Uterine smooth muscle cell (primary cell): ENCODE data around the gene IFNG-AS1. TPM values are rescaled to one million over a fixed set of nuclear protein-coding genes. Genes with fewer than 3 reads are reported as not detected.

Source experiments
- total RNA-seq: library from RNA; depleted of rRNA; stranded (reverse); fragments of >200 nt; gene quantifications from 2 replicates; pipeline ENCODE4 v1.2.3, GENCODE V29; 2014

The IFNG-AS1 gene
- not detected in 2 replicates for total RNA-seq

GRCh38 chr12:67989184-67989920 lies at the start of gene IFNG-AS1:
Gene IFNG-AS1 (plus strand): TSS chr12:67989447.

Other genes starting within 250 kb of the IFNG-AS1 start
- not detected in 2 replicates for gene IFNG, start 170.3 kb downstream of the IFNG-AS1 start, total RNA-seq
- gene IL26, start 236.4 kb downstream of the IFNG-AS1 start, total RNA-seq: not detected in 2 replicates